Transverse colon (tissue), 4 donors: Measurements from ENCODE around the gene TRIM49D1. TPM values are rescaled to one million over a fixed set of nuclear protein-coding genes. Genes with fewer than 3 reads are reported as not detected.
A peak's percentile ranks its signal among the peaks of the same experiment; 100 is the strongest.
"Not testable (repeated sequence)": the region's sequence is repeated elsewhere in the genome, so short reads cannot be mapped to it uniquely, and the experiment has no call there.

Experiments used
- DNase-seq: peaks from one replicate; pipeline ENCODE4 v3.0.0-alpha.2; 2019
- H3K27ac ChIP-seq, 4 donors: fragments of 200-600 bp; sonication (generic); 2 replicates each; pipeline ENCODE4 v1.5.1; 2016 to 2018; ENCODE audit warnings: inconsistent platforms in 4 of 4
- H3K27me3 ChIP-seq: fragments of 200-600 bp; sonication (generic); 2 replicates; pipeline ENCODE4 v1.5.1; 2017; ENCODE audit warnings: inconsistent platforms
- H3K36me3 ChIP-seq, 4 donors: fragments of 200-600 bp; sonication (generic); 2 replicates each; pipeline ENCODE4 v1.5.1; 2017 to 2019; ENCODE audit warnings: inconsistent platforms in 4 of 4
- H3K4me1 ChIP-seq, 4 donors: fragments of 200-600 bp; sonication (generic); 2 replicates each; pipeline ENCODE4 v1.5.1; 2017 to 2020; ENCODE audit warnings: inconsistent platforms in 4 of 4
- H3K4me3 ChIP-seq, 4 donors: fragments of 200-600 bp; sonication (generic); 1 replicate in 1 of 4; 2 replicates in 3 of 4; pipeline versions ENCODE4 v1.5.1 to v1.6.1; 2017 to 2019; ENCODE audit warnings: inconsistent platforms in 4 of 4
- H3K9me3 ChIP-seq, 2 donors: fragments of 200-600 bp; sonication (generic); 2 replicates each; pipeline ENCODE4 v1.5.1; 2017 to 2019; ENCODE audit warnings: inconsistent platforms in 2 of 2
- WGBS, 2 donors: methylation state at CpG; one replicate each; pipeline ENCODE4 v1.1.5; 2018; ENCODE audit warnings: low coverage in 1 of 2; 5-methylcytosine and 5-hydroxymethylcytosine counted together
- in situ Hi-C, 4 donors: fragments of 200-750 bp; cut with MboI; loops; one replicate each; pipeline versions ENCODE4 v1.15.0 to v1.15.1; 2017; ENCODE audit warnings: low sequenced_read_pairs in 3 of 4, low pct_ligation_motif_present in 1 of 4, low pct_unique_long_range_greater_than_20kb in 1 of 4
- intact Hi-C: fragments of 100-400 bp; cut with DNase I; formaldehyde crosslinking; loops from one replicate; pipeline ENCODE4 v1.15.1; 2023; ENCODE audit warnings: low total_unique reads
- small RNA-seq, 4 donors: library from RNA; depleted of rRNA; stranded (forward); fragments of <200 nt; gene quantifications; one replicate each; pipeline ENCODE3, GENCODE V24; 2016
- total RNA-seq, 4 donors: library from RNA; depleted of rRNA; stranded (reverse); fragments of >200 nt; gene quantifications; one replicate each; pipeline ENCODE4 v1.1.0, GENCODE V29; 2016

TRIM49D1 gene
- total RNA-seq, 4 donors from 2014 or later: not detected

DNA sequence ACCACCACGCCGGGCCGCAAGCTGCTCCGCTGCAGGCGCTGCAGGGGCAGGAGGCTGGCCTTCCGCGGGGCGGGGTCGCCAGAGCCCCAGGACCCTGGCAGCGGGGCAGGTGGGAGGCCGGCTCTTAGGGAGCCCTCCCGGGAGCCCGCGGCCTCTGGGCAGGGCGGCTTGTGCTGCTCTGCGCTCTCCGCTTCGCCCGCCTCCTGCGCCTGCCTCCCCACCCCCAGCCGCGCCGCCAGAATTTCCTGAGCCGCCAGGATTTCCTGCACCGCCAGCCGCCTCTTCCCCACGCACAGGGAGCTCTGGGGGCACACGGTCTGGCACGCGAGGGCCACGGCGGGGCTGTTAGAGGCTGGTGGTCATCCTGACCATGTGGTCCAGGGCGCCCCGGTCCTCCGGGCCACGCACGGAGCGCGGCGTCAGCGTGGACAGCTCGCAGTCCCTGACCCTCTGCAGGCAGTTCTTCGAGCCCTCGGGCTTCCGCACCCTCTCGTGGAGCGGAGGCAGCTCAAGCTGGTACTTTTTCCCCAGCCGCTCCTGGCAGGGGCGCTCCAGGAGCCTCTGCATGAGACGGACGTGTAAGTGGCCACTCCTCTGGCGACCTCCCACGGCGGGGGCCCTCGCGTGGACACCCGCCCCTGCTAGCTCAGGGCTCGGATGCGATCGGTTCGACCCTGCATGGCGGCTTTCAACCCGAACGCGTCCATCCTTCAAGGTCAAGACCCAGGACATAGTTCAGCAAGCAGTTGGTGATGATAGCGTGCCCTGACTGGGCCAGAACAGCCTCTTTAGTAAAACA, 57.9 kb downstream of the TRIM49D1 start:
- H3K4me1 ChIP-seq, H3K27me3 ChIP-seq, intact Hi-C loops, H3K9me3 ChIP-seq, DNase-seq, H3K27ac ChIP-seq, H3K36me3 ChIP-seq, in situ Hi-C loops: not testable (repeated sequence)
- H3K4me3 ChIP-seq: peak overlapping the region in 1 of 4 donors; percentile 22
- 30% methylated on average over 17 of the region's 66 CpGs; no CpG with 5 or more reads in 1 of the 2 donors for WGBS, 2 donors

Small RNA genes within 50 kb of the gene (small RNA-seq; reads per million reads assigned to genes)
- 0 reads per million in 4 donors for gene AP004607.1

Other genes with a start within 250 kb of the TRIM49D1 start
- gene TRIM77, start 211.9 kb downstream of the TRIM49D1 start, total RNA-seq: not detected
- not detected for gene TRIM49, start 113.7 kb downstream of the TRIM49D1 start, total RNA-seq
- gene TRIM64B, start 43.8 kb downstream of the TRIM49D1 start, total RNA-seq: not detected
- gene TRIM49D2, start 1.8 kb upstream of the TRIM49D1 start, total RNA-seq: not detected
- not detected for gene TRIM64, start 43.8 kb upstream of the TRIM49D1 start, total RNA-seq
- gene TRIM49C, start 108.9 kb upstream of the TRIM49D1 start, total RNA-seq: not detected
- not detected for gene UBTFL1, start 163.7 kb upstream of the TRIM49D1 start, total RNA-seq
- 1 to 10 TPM in 1 of 4 donors, under 1 TPM in 1, not detected in 2; 0.55 to 1.3 TPM for gene NAALAD2, start 212.4 kb upstream of the TRIM49D1 start, total RNA-seq